HUES48 (cell line): ENCODE measurements around the gene SLC25A44.

Experiments used
- H3K27ac ChIP-seq: one replicate; pipeline ENCODE4 v1.7.0; 2013; ENCODE audit warnings: low read depth, low read length, inconsistent platforms
- H3K27me3 ChIP-seq: 2 replicates; pipeline ENCODE4 v1.6.1; 2013; ENCODE audit warnings: mild to moderate bottlenecking, low read length; ENCODE audit not compliant: control insufficient read depth, insufficient read depth
- H3K36me3 ChIP-seq: 2 replicates; pipeline ENCODE4 v1.6.1; 2013; ENCODE audit warnings: low read length; ENCODE audit not compliant: control insufficient read depth, insufficient read depth
- H3K4me1 ChIP-seq: 2 replicates; pipeline ENCODE4 v1.6.1; 2013; ENCODE audit warnings: mild to moderate bottlenecking, low read length; ENCODE audit not compliant: control insufficient read depth, insufficient read depth
- H3K4me3 ChIP-seq: 2 replicates; pipeline ENCODE4 v1.5.1; 2013; ENCODE audit warnings: mild to moderate bottlenecking, low read depth, low read length
- H3K9ac ChIP-seq: 2 replicates; pipeline ENCODE4 v1.6.1; 2013; ENCODE audit warnings: mild to moderate bottlenecking, low read depth, low read length, moderate library complexity
- H3K9me3 ChIP-seq: 2 replicates; pipeline ENCODE4 v1.6.1; 2013; ENCODE audit warnings: low read length; ENCODE audit not compliant: control insufficient read depth, insufficient read depth

SLC25A44 gene

GRCh38 chr1:156253634-156254033 lies 59.7 kb downstream of the SLC25A44 start:
- Histone ChIP-seq H3K36me3 (peaks cover 87% of the 10 kb centered on the region), H3K4me3 (no peak overlapping the region), H3K27ac (no peak overlapping the region)

GRCh38 chr1:156257711-156258110 lies 63.8 kb downstream of the SLC25A44 start:
- Histone ChIP-seq H3K4me1 (no peaks in the 10 kb centered on the region), H3K27ac (no peak overlapping the region), H3K9me3 (no peaks in the 10 kb centered on the region), H3K36me3 (peaks cover 87% of the 10 kb centered on the region), H3K27me3 (no peaks in the 10 kb centered on the region), H3K9ac (no peak overlapping the region), H3K4me3 (no peak overlapping the region)

More at GRCh38 chr1:156253634-156254033, 59.7 kb downstream of the SLC25A44 start:
- Histone ChIP-seq H3K27me3 (no peaks in the 10 kb centered on the region), H3K4me1 (no peaks in the 10 kb centered on the region), H3K9ac (no peak overlapping the region), H3K9me3 (no peaks in the 10 kb centered on the region)

- Histone ChIP-seq H3K27ac (no peak overlapping the region), H3K4me1 (no peaks in the 10 kb centered on the region), H3K36me3 (peaks cover 87% of the 10 kb centered on the region), H3K27me3 (no peaks in the 10 kb centered on the region), H3K4me3 (no peak overlapping the region), H3K9me3 (no peaks in the 10 kb centered on the region), H3K9ac (no peak overlapping the region)
These were observed 65.0 kb downstream of the SLC25A44 start for GRCh38 chr1:156258859-156259258.

GRCh38 chr1:156259805-156260204 lies 65.9 kb downstream of the SLC25A44 start:
- Histone ChIP-seq H3K4me1 (no peaks in the 10 kb centered on the region), H3K36me3 (peaks cover 89% of the 10 kb centered on the region), H3K4me3 (no peak overlapping the region), H3K9me3 (no peaks in the 10 kb centered on the region), H3K27ac (no peak overlapping the region), H3K27me3 (no peaks in the 10 kb centered on the region), H3K9ac (no peak overlapping the region)

- Histone ChIP-seq H3K27me3 (no peaks in the 10 kb centered on the region), H3K36me3 (peaks cover 96% of the 10 kb centered on the region), H3K4me1 (no peaks in the 10 kb centered on the region), H3K9me3 (no peaks in the 10 kb centered on the region), H3K4me3 (no peak overlapping the region), H3K9ac (no peak overlapping the region), H3K27ac (no peak overlapping the region)
These were observed 67.0 kb downstream of the SLC25A44 start for GRCh38 chr1:156260896-156261295.
